HepG2 (cell line): Measurements from ENCODE around the gene PPDPF. TPM values are rescaled to one million over a fixed set of nuclear protein-coding genes. Genes with fewer than 3 reads are reported as not detected.

Experiments
- ATF3 ChIP-seq: sonication (generic); formaldehyde crosslinking; IDR thresholded peaks from 2 replicates; pipeline ENCODE4 v1.4.0; 2020; ENCODE audit warnings: missing genetic modification reagents
- ETV6 ChIP-seq: sonication (generic); formaldehyde crosslinking; conservative IDR thresholded peaks from 2 replicates; pipeline ENCODE4 v1.4.0; 2020; ENCODE audit warnings: missing genetic modification reagents
- GPBP1L1 ChIP-seq: sonication (generic); formaldehyde crosslinking; IDR thresholded peaks from 2 replicates; pipeline ENCODE4 v1.5.0; 2020; ENCODE audit warnings: mild to moderate bottlenecking, missing genetic modification reagents
- HNRNPK ChIP-seq: fragments of 200-400 bp; formaldehyde crosslinking; IDR thresholded peaks from 2 replicates; pipeline ENCODE4 v1.6.1; 2018; ENCODE audit warnings: low read length, low read depth, moderate library complexity, mild to moderate bottlenecking; ENCODE audit not compliant: poor library complexity, severe bottlenecking
- NBN ChIP-seq: fragments of 450-650 bp; conservative IDR thresholded peaks from 2 replicates; pipeline ENCODE4 v1.6.1; 2017
- NFYC ChIP-seq: IDR thresholded peaks from 2 replicates; pipeline ENCODE4 v1.6.1; 2016; ENCODE audit warnings: missing genetic modification reagents, missing compliant biosample characterization
- SAP130 ChIP-seq: IDR thresholded peaks from 2 replicates; pipeline ENCODE4 v1.6.1; 2016; ENCODE audit warnings: low read depth
- TBX2 ChIP-seq: sonication (generic); formaldehyde crosslinking; IDR thresholded peaks from 2 replicates; pipeline ENCODE4 v1.5.0; 2020; ENCODE audit warnings: missing genetic modification reagents, mild to moderate bottlenecking, borderline replicate concordance
- TGIF2 ChIP-seq: IDR thresholded peaks from 2 replicates; pipeline ENCODE4 v1.6.1; 2016; ENCODE audit warnings: control low read depth, missing compliant biosample characterization
- THAP7 ChIP-seq: sonication (generic); formaldehyde crosslinking; IDR thresholded peaks from 2 replicates; pipeline ENCODE4 v1.8.1; 2023; ENCODE audit warnings: mild to moderate bottlenecking, missing genetic modification reagents
- XRCC5 ChIP-seq: fragments of 200-400 bp; formaldehyde crosslinking; optimal IDR thresholded peaks from 2 replicates; pipeline ENCODE3; 2017; ENCODE audit warnings: mild to moderate bottlenecking, low read length
- ZC3H4 ChIP-seq: sonication (generic); formaldehyde crosslinking; IDR thresholded peaks from 2 replicates; pipeline ENCODE4 v1.4.0; 2020; ENCODE audit warnings: missing genetic modification reagents, borderline replicate concordance
- ZFP37 ChIP-seq: sonication (generic); formaldehyde crosslinking; IDR thresholded peaks from 2 replicates; pipeline ENCODE4 v1.4.0; 2020; ENCODE audit warnings: missing genetic modification reagents, borderline replicate concordance
- ZKSCAN8 ChIP-seq: IDR thresholded peaks from 2 replicates; pipeline ENCODE4 v1.6.1; 2016; ENCODE audit warnings: borderline replicate concordance, missing genetic modification reagents, missing compliant biosample characterization
- ZNF142 ChIP-seq: sonication (generic); formaldehyde crosslinking; IDR thresholded peaks from 2 replicates; pipeline ENCODE4 v1.4.0; 2020; ENCODE audit warnings: missing genetic modification reagents
- ZNF160 ChIP-seq: sonication (generic); formaldehyde crosslinking; IDR thresholded peaks from 2 replicates; pipeline ENCODE4 v1.8.0; 2022; ENCODE audit warnings: mild to moderate bottlenecking, inconsistent platforms, missing genetic modification reagents
- ZNF205 ChIP-seq: IDR thresholded peaks from 2 replicates; pipeline ENCODE4 v1.6.1; 2018; ENCODE audit warnings: missing biosample characterization, missing genetic modification reagents
- ZNF530 ChIP-seq: sonication (generic); formaldehyde crosslinking; IDR thresholded peaks from 2 replicates; pipeline ENCODE4 v1.5.0; 2020; ENCODE audit warnings: low read depth, mild to moderate bottlenecking, missing genetic modification reagents
- ZNF543 ChIP-seq: sonication (generic); formaldehyde crosslinking; IDR thresholded peaks from 2 replicates; pipeline ENCODE4 v1.4.0; 2020; ENCODE audit warnings: mild to moderate bottlenecking, missing genetic modification reagents
- ZNF564 ChIP-seq: sonication (generic); formaldehyde crosslinking; IDR thresholded peaks from 2 replicates; pipeline ENCODE4 v1.8.1; 2023; ENCODE audit warnings: mild to moderate bottlenecking, missing genetic modification reagents
- ZNF674 ChIP-seq: sonication (generic); formaldehyde crosslinking; IDR thresholded peaks from 2 replicates; pipeline ENCODE4 v1.5.0; 2020; ENCODE audit warnings: low read depth, mild to moderate bottlenecking, missing genetic modification reagents
- ZNF773 ChIP-seq: sonication (generic); formaldehyde crosslinking; IDR thresholded peaks from 2 replicates; pipeline ENCODE4 v1.4.0; 2020; ENCODE audit warnings: missing genetic modification reagents, borderline replicate concordance
- ZNF792 ChIP-seq: IDR thresholded peaks from 2 replicates; pipeline ENCODE4 v1.6.1; 2016
- polyA plus RNA-seq, 8 experiments: library from polyadenylated mRNA; depleted of rRNA in 3 of 8; stranded (reverse) in 7 of 8; unstranded in 1 of 8; fragments of >200 nt; fragmentation: Illumina TruSeq in 4 of 8; extraction: Trizol in 4 of 8; gene quantifications; 2 replicates each; pipeline versions ENCODE4 v1.2.1 to v1.2.3, GENCODE V29; 2011 to 2016; ENCODE audit warnings: low read depth in 4 of 8, missing spikeins in 1 of 8, mixed read lengths in 1 of 8; ENCODE audit not compliant: insufficient read depth in 1 of 8
- total RNA-seq, 5 experiments: library from RNA; depleted of rRNA; stranded (reverse); fragments of >200 nt; fragmentation: Illumina TruSeq; extraction: Trizol; gene quantifications; 2 replicates each; pipeline ENCODE4 v1.2.3, GENCODE V29; 2016; ENCODE audit warnings: low read depth in 1 of 5

Gene PPDPF
- total and polyA plus RNA-seq, 2 of the 13 experiments (the other 11 are each of a cell fraction or from before 2014, with no cell fraction given) = 1.8 to 7.0 TPM

- TF ChIP-seq ZNF142 (peak; percentile 87), ZNF773 (CRISPR knock-in tag) (peak; percentile 75; the same call in 1 of the 2 replicates), THAP7 (CRISPR knock-in tag) (peak; percentile 87), TBX2 (CRISPR knock-in tag) (peak; percentile 81), ZNF160 (0 out of 2 replicates have a peak, but pooled peaks have one; percentile 44), ZKSCAN8 (peak; percentile 9; the same call in 1 of the 2 replicates), ZNF674 (CRISPR knock-in tag) (no peak), ZNF792 (CRISPR knock-in tag) (peak; percentile 95; the same call in 1 of the 2 replicates), NBN (no peak), ATF3 (CRISPR knock-in tag) (peak; percentile 64), GPBP1L1 (CRISPR knock-in tag) (no peak), HNRNPK (peak; percentile 96), ZNF543 (CRISPR knock-in tag) (peak; percentile 83), XRCC5 (peak; percentile 90), ZFP37 (no peak), TGIF2 (peak; percentile 89), ZNF530 (no peak), ETV6 (CRISPR knock-in tag) (peak; percentile 98), ZNF205 (CRISPR knock-in tag) (peak; percentile 90), NFYC (CRISPR knock-in tag) (peak; percentile 48; the same call in 1 of the 2 replicates), SAP130 (CRISPR knock-in tag) (peak; percentile 86), ZNF564 (peak; percentile 75; the same call in 1 of the 2 replicates), ZC3H4 (0 out of 2 replicates have a peak, but pooled peaks have one; percentile 41)
These were observed 17.1 kb downstream of the PPDPF start (continued) for GRCh38 chr20:63537525-63538203.
